Measurements from ENCODE around the gene SLC41A1. TPM values are rescaled to one million over a fixed set of nuclear protein-coding genes. Genes with fewer than 3 reads are reported as not detected.

The SLC41A1 gene
- total RNA-seq, 1 donor from 2014 or later = 28.8 TPM

GRCh38 chr1:205800981-205801703 is 11.9 kb downstream of the SLC41A1 start:
- H3K27me3 ChIP-seq = no peaks in the 10 kb centered on the region
- TF ChIP-seq CTCF (IDR thresholded peaks at IDR 0.05) = no peak
- peaks cover 7 to 32% of the 10 kb centered on the region in 2 donors for H3K4me1 ChIP-seq
- peaks cover 48 to 49% of the 10 kb centered on the region in 2 donors for H3K36me3 ChIP-seq
- H3K27ac ChIP-seq = no peak overlapping the region
- intact Hi-C loops (cut with DNase I) = no loop called here
- no peaks in the 10 kb centered on the region for H3K9me3 ChIP-seq
- no peak for DNase-seq (ENCODE audit: low spot score in 2 of 2)
- H3K4me3 ChIP-seq = no peak overlapping the region

- intact Hi-C loops (cut with DNase I) = no loop called here
- no peak for DNase-seq (ENCODE audit: low spot score in 2 of 2)
- Histone ChIP-seq H3K27ac (no peak overlapping the region), H3K4me3 (no peak overlapping the region), H3K4me1 (peaks cover 4 to 25% of the 10 kb centered on the region in 2 donors), H3K36me3 (peaks cover 55 to 56% of the 10 kb centered on the region in 2 donors), H3K27me3 (no peaks in the 10 kb centered on the region), H3K9me3 (no peaks in the 10 kb centered on the region)
- no peak for TF ChIP-seq CTCF (IDR thresholded peaks at IDR 0.05)
These were observed 12.6 kb downstream of the SLC41A1 start for GRCh38 chr1:205800427-205800826.

GRCh38 chr1:205798577-205798976 is 14.4 kb downstream of the SLC41A1 start:
- intact Hi-C loops (cut with DNase I) = no loop called here
- DNase-seq (ENCODE audit: low spot score in 2 of 2) = no peak
- TF ChIP-seq CTCF (IDR thresholded peaks at IDR 0.05) = no peak
- H3K27me3 ChIP-seq = no peaks in the 10 kb centered on the region
- peaks cover 74% of the 10 kb centered on the region in 2 donors for H3K36me3 ChIP-seq
- H3K4me3 ChIP-seq = no peak overlapping the region
- no peaks in the 10 kb centered on the region for H3K9me3 ChIP-seq
- no peak overlapping the region for H3K27ac ChIP-seq
- peaks cover 0 to 8% of the 10 kb centered on the region in 2 donors for H3K4me1 ChIP-seq

GRCh38 chr1:205797168-205797567 is 15.8 kb downstream of the SLC41A1 start:
- H3K4me1 ChIP-seq = peaks cover 0 to 6% of the 10 kb centered on the region in 2 donors
- no peak overlapping the region for H3K4me3 ChIP-seq
- no peaks in the 10 kb centered on the region for H3K9me3 ChIP-seq
- intact Hi-C loops (cut with DNase I) = no loop called here
- H3K27ac ChIP-seq = no peak overlapping the region
- H3K27me3 ChIP-seq = no peaks in the 10 kb centered on the region
- peaks cover 84 to 86% of the 10 kb centered on the region in 2 donors for H3K36me3 ChIP-seq
- no peak for DNase-seq (ENCODE audit: low spot score in 2 of 2)
- no peak for TF ChIP-seq CTCF (IDR thresholded peaks at IDR 0.05)

- Histone ChIP-seq H3K36me3 (peaks cover 87 to 90% of the 10 kb centered on the region in 2 donors), H3K27ac (no peak overlapping the region), H3K4me1 (no peaks in the 10 kb centered on the region), H3K9me3 (no peaks in the 10 kb centered on the region), H3K4me3 (no peak overlapping the region), H3K27me3 (no peaks in the 10 kb centered on the region)
- DNase-seq (ENCODE audit: low spot score in 2 of 2) = no peak
- intact Hi-C loops (cut with DNase I) = no loop called here
- no peak for TF ChIP-seq CTCF (IDR thresholded peaks at IDR 0.05)
These were observed 18.8 kb downstream of the SLC41A1 start for GRCh38 chr1:205794011-205794730.

Data from ascending aorta (tissue), 2 donors.